ENCODE measurements around the gene TRIM71.

TRIM71 gene

DNA sequence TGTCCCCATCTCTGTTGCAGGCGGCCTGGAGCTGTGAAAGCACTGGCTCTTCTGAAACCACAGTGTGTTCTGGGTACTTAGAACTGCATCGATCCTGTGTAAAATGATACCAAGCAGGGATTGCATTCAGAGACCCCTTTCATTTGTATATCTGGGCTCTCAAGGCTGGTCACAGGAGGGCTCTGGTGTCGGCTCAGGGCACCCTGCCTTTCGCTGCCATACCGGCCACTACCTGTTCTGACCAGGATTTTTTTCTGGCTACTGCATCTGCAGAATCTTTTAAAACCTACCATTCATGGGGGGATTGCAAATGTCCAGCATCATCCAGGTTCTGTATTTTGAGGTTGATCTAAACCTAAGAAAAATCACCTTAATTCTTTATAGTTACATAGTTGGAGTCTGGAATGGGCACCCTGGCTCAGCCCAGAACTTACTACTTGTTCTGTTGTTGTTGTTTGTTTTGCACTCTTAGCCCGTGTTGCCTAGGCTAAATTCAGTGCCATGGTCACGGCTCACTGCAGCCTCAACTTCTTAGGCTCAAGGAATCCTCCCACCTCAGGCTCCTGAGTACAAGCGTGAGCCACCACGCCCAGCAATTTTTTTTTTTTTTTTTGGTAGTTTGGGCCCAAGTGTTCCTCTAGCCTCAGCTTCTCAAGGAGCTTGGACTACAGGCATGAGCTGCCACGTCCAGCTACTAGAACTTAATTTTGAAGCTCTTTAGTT, 52.7 kb downstream of the TRIM71 start:
- no peak overlapping the region for H3K4me3 ChIP-seq (replicated peaks; ENCODE audit: low read depth, low read length)
- TF ChIP-seq, protein P1, sequence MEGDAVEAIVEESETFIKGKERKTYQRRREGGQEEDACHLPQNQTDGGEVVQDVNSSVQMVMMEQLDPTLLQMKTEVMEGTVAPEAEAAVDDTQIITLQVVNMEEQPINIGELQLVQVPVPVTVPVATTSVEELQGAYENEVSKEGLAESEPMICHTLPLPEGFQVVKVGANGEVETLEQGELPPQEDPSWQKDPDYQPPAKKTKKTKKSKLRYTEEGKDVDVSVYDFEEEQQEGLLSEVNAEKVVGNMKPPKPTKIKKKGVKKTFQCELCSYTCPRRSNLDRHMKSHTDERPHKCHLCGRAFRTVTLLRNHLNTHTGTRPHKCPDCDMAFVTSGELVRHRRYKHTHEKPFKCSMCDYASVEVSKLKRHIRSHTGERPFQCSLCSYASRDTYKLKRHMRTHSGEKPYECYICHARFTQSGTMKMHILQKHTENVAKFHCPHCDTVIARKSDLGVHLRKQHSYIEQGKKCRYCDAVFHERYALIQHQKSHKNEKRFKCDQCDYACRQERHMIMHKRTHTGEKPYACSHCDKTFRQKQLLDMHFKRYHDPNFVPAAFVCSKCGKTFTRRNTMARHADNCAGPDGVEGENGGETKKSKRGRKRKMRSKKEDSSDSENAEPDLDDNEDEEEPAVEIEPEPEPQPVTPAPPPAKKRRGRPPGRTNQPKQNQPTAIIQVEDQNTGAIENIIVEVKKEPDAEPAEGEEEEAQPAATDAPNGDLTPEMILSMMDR (IDR thresholded peaks at IDR 0.05; ENCODE audit: low read depth, low read length, missing control alignments), result no peak
- no peak for DNase-seq (ENCODE audit: extremely low read depth, low read depth)

GRCh38 chr3:32871273-32871672, 53.5 kb downstream of the TRIM71 start:
- no peak for DNase-seq (ENCODE audit: extremely low read depth, low read depth)
- no peak overlapping the region for H3K4me3 ChIP-seq (replicated peaks; ENCODE audit: low read depth, low read length)
- TF ChIP-seq, protein P1 (IDR thresholded peaks at IDR 0.05; ENCODE audit: low read depth, low read length, missing control alignments), result no peak

DNA sequence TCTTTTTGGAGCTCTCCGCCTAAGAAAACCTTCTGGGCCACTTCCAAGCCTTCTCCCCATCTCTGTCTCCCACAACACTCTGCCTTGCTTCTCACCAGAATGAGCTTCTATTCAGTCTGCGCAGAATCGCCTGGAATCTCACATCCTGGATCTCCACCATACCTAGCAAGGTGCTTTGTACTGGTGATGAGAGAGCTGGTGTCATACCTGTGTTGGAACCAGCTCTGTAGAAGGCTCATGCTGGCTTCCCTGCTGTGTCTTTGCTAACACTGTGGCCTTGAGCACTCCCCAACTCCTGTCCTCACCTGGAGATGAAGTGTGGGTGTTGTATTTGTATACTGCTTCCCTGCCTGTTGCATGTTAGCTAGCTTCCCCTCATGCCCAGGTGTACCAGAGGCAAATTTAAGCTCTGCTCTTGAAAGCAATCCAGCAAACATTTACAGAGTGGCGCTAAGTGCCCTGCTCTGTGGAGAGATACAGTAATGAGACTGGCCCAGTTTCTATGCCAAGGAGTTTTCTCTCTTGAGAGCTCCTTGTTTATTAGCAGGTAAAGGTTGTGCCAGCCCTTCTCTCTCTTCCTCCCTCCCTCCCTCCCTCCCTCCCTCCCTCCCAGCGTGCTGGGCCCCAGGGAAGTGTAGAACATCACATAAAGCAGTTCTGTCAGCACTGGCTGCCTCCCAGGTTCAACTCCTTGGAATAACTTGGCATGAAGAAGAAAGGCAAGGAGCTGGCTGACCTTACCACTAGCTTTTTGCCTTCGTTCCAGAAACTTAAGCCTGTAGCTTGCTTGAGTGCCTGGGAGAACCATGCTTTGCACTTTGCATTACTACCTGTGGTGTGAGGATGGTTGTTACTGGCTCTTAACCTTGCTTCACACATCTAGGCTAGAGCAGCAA, 54.9 kb downstream of the TRIM71 start:
- DNase-seq (ENCODE audit: extremely low read depth, low read depth), result no peak
- no peak overlapping the region for H3K4me3 ChIP-seq (replicated peaks; ENCODE audit: low read depth, low read length)
- TF ChIP-seq, protein P1 (IDR thresholded peaks at IDR 0.05; ENCODE audit: low read depth, low read length, missing control alignments), result no peak

DNA sequence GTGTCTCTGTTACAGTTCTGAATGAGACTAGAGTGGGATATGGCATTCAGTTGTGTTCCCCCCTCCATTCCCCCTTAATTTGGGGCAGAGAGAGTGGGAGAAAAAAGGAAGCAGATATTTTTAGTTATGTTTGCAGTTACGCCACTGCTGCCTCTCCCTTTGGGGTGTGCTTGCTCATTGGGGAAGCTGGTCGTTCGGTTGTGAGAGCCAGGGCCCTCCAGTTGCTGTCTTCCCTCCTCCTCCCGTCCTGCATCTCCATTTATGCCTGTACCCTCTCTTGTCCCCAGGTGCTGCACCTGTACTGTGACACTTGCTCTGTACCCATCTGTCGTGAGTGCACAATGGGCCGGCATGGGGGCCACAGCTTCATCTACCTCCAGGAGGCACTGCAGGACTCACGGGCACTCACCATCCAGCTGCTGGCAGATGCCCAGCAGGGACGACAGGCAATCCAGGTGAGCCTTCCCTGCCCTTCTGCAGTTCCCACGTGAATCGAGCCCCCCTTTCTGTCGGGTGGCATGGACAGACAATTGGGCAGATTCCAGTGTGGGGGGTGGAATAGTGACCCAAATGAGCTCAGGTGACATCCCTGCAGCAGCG, 55.8 kb downstream of the TRIM71 start:
- TF ChIP-seq, protein P1 (IDR thresholded peaks at IDR 0.05; ENCODE audit: low read depth, low read length, missing control alignments), result no peak
- no peak for DNase-seq (ENCODE audit: extremely low read depth, low read depth)
- H3K4me3 ChIP-seq (replicated peaks; ENCODE audit: low read depth, low read length), result no peak overlapping the region

GRCh38 chr3:32876920-32877319, 59.1 kb downstream of the TRIM71 start:
- DNase-seq (ENCODE audit: extremely low read depth, low read depth), result no peak
- TF ChIP-seq, protein P1 (IDR thresholded peaks at IDR 0.05; ENCODE audit: low read depth, low read length, missing control alignments), result no peak
- H3K4me3 ChIP-seq (replicated peaks; ENCODE audit: low read depth, low read length), result no peak overlapping the region

GRCh38 chr3:32877598-32877997, 59.8 kb downstream of the TRIM71 start:
- DNase-seq (ENCODE audit: extremely low read depth, low read depth), result no peak
- no peak overlapping the region for H3K4me3 ChIP-seq (replicated peaks; ENCODE audit: low read depth, low read length)

More at GRCh38 chr3:32877598-32877997, 59.8 kb downstream of the TRIM71 start:
- TF ChIP-seq, protein P1 (IDR thresholded peaks at IDR 0.05; ENCODE audit: low read depth, low read length, missing control alignments), result no peak
